CD4-positive, alpha-beta T cell (primary cell): ENCODE measurements around the gene ARL17A. TPM values are rescaled to one million over a fixed set of nuclear protein-coding genes. Genes with fewer than 3 reads are reported as not detected.
A peak's percentile ranks its signal among the peaks of the same experiment; 100 is the strongest.
"Not testable (repeated sequence)": the region's sequence is repeated elsewhere in the genome, so short reads cannot be mapped to it uniquely, and the experiment has no call there.

ENCODE experiments used
- ATAC-seq: fragments of 200-7000 bp; cut with Tn5 transposase; one replicate; pipeline ENCODE4 v1.10.0; 2022; ENCODE audit warnings: mild to moderate bottlenecking; ENCODE audit not compliant: poor library complexity
- CTCF ChIA-PET: fragments of 350-600 bp; sonication (Branson Sonifier 250); formaldehyde crosslinking; loops from one replicate; lab custom pipeline; 2021; ENCODE audit warnings: antibody characterized with exemption, inconsistent platforms; lab: Charles Lee
- POLR2A ChIA-PET: fragments of 350-600 bp; sonication (Branson Sonifier 250); formaldehyde crosslinking; loops from one replicate; lab custom pipeline; 2021; ENCODE audit warnings: antibody characterized with exemption, inconsistent platforms; lab: Charles Lee
- DNase-seq, 14 experiments: peaks; one replicate each; pipeline ENCODE4 v3.0.0-alpha.2; 2013 to 2020; ENCODE audit warnings: mixed read lengths in 2 of 14
- H3K27ac ChIP-seq, 2 donors: one replicate each; pipeline versions ENCODE4 v1.5.1 to v1.7.0; 2013; ENCODE audit warnings: low read length in 2 of 2, low read depth in 1 of 2, mild to moderate bottlenecking in 1 of 2
- H3K27me3 ChIP-seq, 2 experiments: 1 replicate in 1 of 2; 2 replicates in 1 of 2; pipeline versions ENCODE4 v1.6.1 to v1.7.0; 2013; ENCODE audit warnings: low read length in 2 of 2, control low read depth in 1 of 2, mild to moderate bottlenecking in 1 of 2, moderate library complexity in 1 of 2; ENCODE audit not compliant: insufficient read depth in 2 of 2, control insufficient read depth in 1 of 2
- H3K36me3 ChIP-seq: one replicate; pipeline ENCODE4 v1.6.1; 2013; ENCODE audit warnings: low read length, control low read depth; ENCODE audit not compliant: insufficient read depth
- H3K4me1 ChIP-seq: one replicate; pipeline ENCODE4 v1.6.1; 2013; ENCODE audit warnings: low read length, control low read depth; ENCODE audit not compliant: insufficient read depth
- H3K4me3 ChIP-seq: one replicate; pipeline ENCODE4 v1.5.1; 2013; ENCODE audit warnings: mild to moderate bottlenecking, low read length, moderate library complexity
- H3K9me3 ChIP-seq, 2 experiments: 1 replicate in 1 of 2; 2 replicates in 1 of 2; pipeline versions ENCODE4 v1.6.1 to v1.7.0; 2013; ENCODE audit warnings: low read length in 2 of 2, mild to moderate bottlenecking in 2 of 2, control low read depth in 1 of 2, moderate library complexity in 1 of 2; ENCODE audit not compliant: control insufficient read depth in 1 of 2, insufficient read depth in 1 of 2
- H3K27ac Mint-ChIP-seq: one replicate; pipeline ENCODE4 v1.8.0; 2020; ENCODE audit warnings: mixed read lengths
- H3K27me3 Mint-ChIP-seq: one replicate; pipeline ENCODE4 v1.8.0; 2021; ENCODE audit warnings: mixed read lengths
- H3K36me3 Mint-ChIP-seq: one replicate; pipeline ENCODE4 v1.8.0; 2021; ENCODE audit warnings: low read depth, mixed read lengths
- H3K4me1 Mint-ChIP-seq: one replicate; pipeline ENCODE4 v1.8.0; 2021; ENCODE audit warnings: low read depth, mixed read lengths
- H3K4me3 Mint-ChIP-seq: one replicate; pipeline ENCODE4 v1.8.0; 2020; ENCODE audit warnings: mild to moderate bottlenecking, mixed read lengths
- H3K9me3 Mint-ChIP-seq: one replicate; pipeline ENCODE4 v1.8.0; 2020; ENCODE audit warnings: mixed read lengths
- intact Hi-C, 2 experiments: fragments of 100-400 bp; cut with DNase I in 1 of 2; cut with micrococcal nuclease in 1 of 2; formaldehyde crosslinking; loops; one replicate each; pipeline versions ENCODE4 v1.15.1 to v1.9.0; 2023 to 2025; cut with DNase I, micrococcal nuclease
- total RNA-seq, 174 experiments: library from RNA in 2 of 174; stranded (reverse) in 2 of 174; gene quantifications; one replicate each; pipeline ENCODE4 v1.2.3 and lab custom pipeline; 2021 to 2026

The ARL17A gene
- total RNA-seq, 2 experiments from 2014 or later: 16.5 to 20.0 TPM

DNA sequence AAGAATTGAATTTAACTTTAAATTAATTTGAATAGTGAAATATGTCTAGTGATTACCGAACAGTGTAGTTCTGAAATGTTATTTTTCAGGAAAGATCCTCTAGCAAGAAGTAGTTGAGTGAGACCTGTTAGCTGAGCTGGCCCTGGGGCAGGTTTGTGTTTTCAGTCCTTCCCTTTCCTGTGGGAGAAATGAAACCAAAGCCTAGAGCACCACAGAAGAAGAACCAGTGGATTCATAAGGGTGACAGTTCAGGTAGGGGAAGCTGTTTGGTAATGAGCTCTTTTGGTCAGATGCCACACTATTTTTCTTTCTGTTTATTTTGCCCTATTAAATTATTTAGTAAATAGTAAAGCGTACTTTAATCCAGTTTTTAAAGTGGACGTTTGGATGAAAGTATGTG is 37.6 kb upstream of the ARL17A start:
- H3K27me3 Mint-ChIP-seq, H3K4me3 Mint-ChIP-seq, ATAC-seq, DNase-seq, CTCF ChIA-PET, H3K27ac ChIP-seq, H3K4me1 Mint-ChIP-seq, POLR2A ChIA-PET, H3K4me1 ChIP-seq, H3K9me3 ChIP-seq, H3K4me3 ChIP-seq, H3K36me3 Mint-ChIP-seq, intact Hi-C loops, H3K36me3 ChIP-seq, H3K27me3 ChIP-seq, H3K27ac Mint-ChIP-seq, H3K9me3 Mint-ChIP-seq: not testable (repeated sequence)

DNA sequence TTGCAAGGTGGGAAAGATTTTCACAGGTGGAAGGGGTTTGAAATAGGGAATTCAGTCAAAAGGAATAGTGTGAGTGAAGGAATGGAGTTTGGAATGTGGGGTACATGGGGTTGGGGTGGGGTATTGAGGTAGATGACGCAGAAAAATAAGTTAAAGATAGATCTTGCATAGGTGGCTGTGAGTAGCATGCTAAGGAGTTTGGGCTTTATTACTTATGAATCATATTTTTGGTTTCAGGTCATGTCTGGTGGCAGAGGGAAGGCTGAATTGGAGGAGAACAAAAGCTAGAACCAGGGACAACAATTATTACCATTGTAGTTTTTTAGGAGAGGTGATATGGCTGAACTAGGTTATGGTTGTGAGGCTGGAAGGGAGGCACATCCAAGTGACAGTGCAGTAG is 34.4 kb upstream of the ARL17A start:
- ATAC-seq, H3K4me1 ChIP-seq, H3K9me3 ChIP-seq, H3K36me3 Mint-ChIP-seq, H3K27ac Mint-ChIP-seq, POLR2A ChIA-PET, H3K4me3 Mint-ChIP-seq, H3K4me1 Mint-ChIP-seq, H3K4me3 ChIP-seq, H3K27me3 ChIP-seq, CTCF ChIA-PET, H3K36me3 ChIP-seq, H3K27ac ChIP-seq, DNase-seq, intact Hi-C loops, H3K27me3 Mint-ChIP-seq, H3K9me3 Mint-ChIP-seq: not testable (repeated sequence)

DNA sequence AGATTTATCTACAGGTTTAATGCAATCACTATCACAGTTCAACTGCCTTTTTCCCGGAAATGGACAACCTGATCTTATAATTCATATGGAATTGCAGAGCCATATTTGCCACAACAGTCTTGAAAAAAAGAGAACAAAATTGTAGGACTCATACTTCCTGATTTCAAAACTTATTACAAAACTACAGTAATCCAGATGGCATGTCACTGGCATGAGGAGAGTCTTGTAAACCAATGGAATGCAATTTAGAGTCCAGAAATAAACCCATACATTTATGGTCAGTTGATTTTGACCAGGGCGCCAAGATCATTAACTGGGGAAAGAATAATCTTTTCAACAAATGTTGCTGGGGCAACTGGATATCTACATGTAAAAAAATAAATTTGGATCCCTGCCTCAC is 31.8 kb upstream of the ARL17A start:
- H3K4me3 Mint-ChIP-seq, CTCF ChIA-PET, POLR2A ChIA-PET, H3K9me3 Mint-ChIP-seq, H3K27me3 Mint-ChIP-seq, H3K27ac ChIP-seq, H3K27me3 ChIP-seq, H3K9me3 ChIP-seq, H3K27ac Mint-ChIP-seq, H3K4me3 ChIP-seq, H3K4me1 ChIP-seq, H3K36me3 ChIP-seq, DNase-seq, H3K36me3 Mint-ChIP-seq, intact Hi-C loops, ATAC-seq, H3K4me1 Mint-ChIP-seq: not testable (repeated sequence)

DNA sequence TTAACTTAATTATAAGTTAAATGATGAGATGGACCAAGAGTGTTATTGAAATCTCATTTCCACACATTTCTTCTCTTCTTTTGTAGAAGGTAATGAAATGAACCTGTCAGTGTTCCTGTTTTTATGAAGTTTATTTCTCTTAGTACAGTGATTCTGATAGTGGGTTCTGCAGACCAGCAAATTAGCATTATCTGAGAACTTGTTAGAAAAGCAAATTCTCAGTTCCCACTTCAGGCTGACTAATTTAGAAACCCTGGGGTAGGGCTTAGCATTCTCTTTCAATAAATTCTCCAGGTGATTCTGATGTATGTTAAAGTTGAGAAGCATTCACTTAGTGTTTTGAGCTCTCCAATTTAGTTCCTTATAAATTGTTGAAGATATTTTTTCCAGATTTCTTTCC is 23.6 kb upstream of the ARL17A start:
- POLR2A ChIA-PET, H3K4me3 ChIP-seq, H3K36me3 Mint-ChIP-seq, intact Hi-C loops, H3K9me3 Mint-ChIP-seq, H3K27ac Mint-ChIP-seq, H3K36me3 ChIP-seq, H3K9me3 ChIP-seq, H3K4me3 Mint-ChIP-seq, ATAC-seq, CTCF ChIA-PET, H3K4me1 ChIP-seq, H3K27me3 Mint-ChIP-seq, H3K4me1 Mint-ChIP-seq, H3K27ac ChIP-seq, H3K27me3 ChIP-seq: not testable (repeated sequence)
- DNase-seq: peak in 1 of 14 experiments; percentile 2

DNA sequence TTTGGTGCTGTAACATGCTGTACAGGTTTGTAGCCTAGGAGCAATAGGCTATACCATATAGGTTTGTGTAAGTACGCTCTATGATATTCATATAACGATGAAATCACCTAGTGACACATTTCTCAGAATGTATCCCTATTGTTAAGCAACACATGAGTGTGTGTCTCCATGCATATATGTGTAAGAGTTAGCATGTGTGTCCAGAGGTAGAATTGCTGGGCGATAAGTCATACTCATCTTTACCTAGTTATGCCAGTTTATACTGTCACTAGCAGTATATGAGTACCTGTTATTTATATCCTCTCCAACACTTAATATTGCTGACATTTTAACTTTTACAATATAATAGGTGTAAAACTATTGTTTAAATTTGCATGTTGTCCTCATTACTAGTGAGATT is 21.3 kb upstream of the ARL17A start:
- POLR2A ChIA-PET, H3K36me3 ChIP-seq, H3K9me3 ChIP-seq, intact Hi-C loops, H3K4me1 ChIP-seq, H3K9me3 Mint-ChIP-seq, H3K27me3 ChIP-seq, DNase-seq, H3K4me3 ChIP-seq, H3K27me3 Mint-ChIP-seq, H3K4me1 Mint-ChIP-seq, CTCF ChIA-PET, H3K4me3 Mint-ChIP-seq, H3K27ac Mint-ChIP-seq, H3K36me3 Mint-ChIP-seq, H3K27ac ChIP-seq, ATAC-seq: not testable (repeated sequence)

DNA sequence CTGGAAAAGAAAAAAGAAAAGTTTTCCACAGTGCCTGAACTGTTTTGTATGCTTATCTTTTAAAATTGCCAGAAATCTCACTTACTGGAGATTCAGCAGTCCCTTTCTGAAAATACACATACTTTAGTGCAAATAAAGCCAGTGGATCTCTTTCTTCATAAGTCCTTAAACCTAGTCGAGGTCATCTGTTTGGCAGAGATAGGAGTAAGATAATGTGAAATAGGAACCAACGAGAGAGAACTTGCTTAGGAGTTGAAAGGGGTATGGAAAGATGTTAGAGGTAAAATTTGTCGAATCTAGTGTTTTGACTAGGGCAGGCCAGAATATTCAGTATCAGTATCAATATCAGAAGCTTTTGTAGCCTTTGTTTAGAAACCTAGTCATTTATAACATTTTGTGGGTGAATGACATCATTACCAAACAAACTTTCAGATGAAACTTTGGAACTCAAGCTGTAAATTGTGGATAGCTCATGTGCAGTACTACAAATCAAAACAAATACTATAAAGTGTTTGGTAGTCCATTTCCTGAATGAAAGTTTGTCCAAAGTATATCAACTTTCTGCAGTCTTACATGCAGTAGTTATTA is 18.9 kb upstream of the ARL17A start:
- CTCF ChIA-PET, H3K9me3 Mint-ChIP-seq, POLR2A ChIA-PET, intact Hi-C loops, DNase-seq, H3K36me3 Mint-ChIP-seq, ATAC-seq, H3K9me3 ChIP-seq, H3K27ac Mint-ChIP-seq, H3K4me1 ChIP-seq, H3K4me3 ChIP-seq, H3K27me3 ChIP-seq, H3K27ac ChIP-seq, H3K4me1 Mint-ChIP-seq, H3K4me3 Mint-ChIP-seq, H3K27me3 Mint-ChIP-seq, H3K36me3 ChIP-seq: not testable (repeated sequence)

DNA sequence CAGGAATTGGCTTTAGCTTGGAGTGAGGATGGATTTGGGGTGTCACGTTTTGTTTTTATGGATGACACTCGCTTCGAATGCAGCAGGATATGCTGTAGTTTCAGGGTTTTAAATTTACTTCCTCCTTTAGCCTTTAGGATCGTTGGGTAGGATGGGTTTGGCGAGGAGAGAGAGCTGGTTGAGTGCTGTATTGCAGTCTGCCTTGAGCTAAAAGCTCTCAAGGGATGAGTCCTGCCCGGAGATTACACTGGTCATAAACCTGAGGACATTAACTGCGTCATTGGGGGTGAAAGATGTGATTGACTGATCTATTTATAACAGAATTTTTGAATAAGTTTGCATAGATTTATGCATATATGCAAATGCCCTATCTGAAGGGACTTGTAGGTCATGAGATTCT is 11.8 kb upstream of the ARL17A start:
- peak; percentile 68 for ATAC-seq
- H3K9me3 Mint-ChIP-seq, H3K4me3 ChIP-seq, H3K36me3 ChIP-seq, H3K4me1 Mint-ChIP-seq, H3K27me3 ChIP-seq, intact Hi-C loops, H3K9me3 ChIP-seq, H3K4me3 Mint-ChIP-seq, H3K36me3 Mint-ChIP-seq, POLR2A ChIA-PET, CTCF ChIA-PET, H3K27ac Mint-ChIP-seq, DNase-seq, H3K27me3 Mint-ChIP-seq, H3K4me1 ChIP-seq, H3K27ac ChIP-seq: not testable (repeated sequence)
